Activated CD4-positive, alpha-beta T cell treated with anti-CD3 and anti-CD28 coated beads for 1 hour (primary cell): ENCODE measurements around the gene UBR4.
"Not testable (repeated sequence)": the region's sequence is repeated elsewhere in the genome, so short reads cannot be mapped to it uniquely, and the experiment has no call there.

Experiments used
- DNase-seq: peaks from one replicate; pipeline ENCODE4 v3.0.0-alpha.2; 2020

The UBR4 gene

GRCh38 chr1:19209990-19210771, at the start of gene UBR4:
TSS of gene UBR4 (minus strand) at chr1:19210266. CDS start at chr1:19210248, 18 bp downstream.
- peak; percentile 98 for DNase-seq

GRCh38 chr1:19258353-19258752, 48.3 kb upstream of the UBR4 start:
- no peak for DNase-seq

- no peak for DNase-seq
These were observed 47.3 kb upstream of the UBR4 start for GRCh38 chr1:19257178-19257914.

- not testable (repeated sequence) for DNase-seq
These were observed 46.2 kb upstream of the UBR4 start for GRCh38 chr1:19256301-19256700.

- no peak for DNase-seq
These were observed 45.2 kb upstream of the UBR4 start for GRCh38 chr1:19255288-19255687.

GRCh38 chr1:19254416-19254815, 44.4 kb upstream of the UBR4 start:
- DNase-seq = no peak

- peak; percentile 83 for DNase-seq
These were observed 41.5 kb upstream of the UBR4 start, which contains the start of the genes EMC1 and MRTO4 for GRCh38 chr1:19251305-19252196. TSS of gene EMC1 (minus strand) at chr1:19251524. CDS start at chr1:19251509, 15 bp downstream. TSS of gene MRTO4 (plus strand) at chr1:19251805. CDS start at chr1:19251836, 31 bp downstream.

GRCh38 chr1:19250629-19251304, 40.7 kb upstream of the UBR4 start:
- no peak for DNase-seq

- peak; percentile 50 for DNase-seq
These were observed 30.8 kb upstream of the UBR4 start for GRCh38 chr1:19240673-19241538.

- DNase-seq = no peak
These were observed 29.8 kb upstream of the UBR4 start for GRCh38 chr1:19239876-19240275.

- DNase-seq = no peak
These were observed 24.2 kb upstream of the UBR4 start for GRCh38 chr1:19234224-19234623.

- no peak for DNase-seq
These were observed 22.4 kb upstream of the UBR4 start for GRCh38 chr1:19232524-19232846.

- not testable (repeated sequence) for DNase-seq
These were observed 21.9 kb upstream of the UBR4 start for GRCh38 chr1:19231736-19232523.

- DNase-seq = no peak
These were observed 19.8 kb upstream of the UBR4 start for GRCh38 chr1:19229828-19230325.

- no peak for DNase-seq
These were observed 19.2 kb upstream of the UBR4 start for GRCh38 chr1:19229229-19229628.

GRCh38 chr1:19222979-19223824, 13.1 kb upstream of the UBR4 start:
- no peak for DNase-seq

GRCh38 chr1:19222573-19222972, 12.5 kb upstream of the UBR4 start:
- DNase-seq = no peak

- no peak for DNase-seq
These were observed 10.9 kb upstream of the UBR4 start for GRCh38 chr1:19220991-19221390.

GRCh38 chr1:19220080-19220846, 10.2 kb upstream of the UBR4 start:
- no peak for DNase-seq
